Sigmoid colon (tissue), 7 donors: ENCODE data around the gene NACAD. TPM values are rescaled to one million over a fixed set of nuclear protein-coding genes. Genes with fewer than 3 reads are reported as not detected.

Source experiments
- DNase-seq: peaks from one replicate; pipeline ENCODE4 v3.0.0-alpha.2; 2019
- H3K27ac ChIP-seq, 4 donors: fragments of 200-600 bp; sonication (generic); one replicate each; pipeline ENCODE4 v1.5.1; 2016 to 2019; ENCODE audit warnings: mild to moderate bottlenecking in 1 of 4
- H3K27me3 ChIP-seq, 3 donors: fragments of 200-600 bp; sonication (generic); one replicate each; pipeline ENCODE4 v1.5.1; 2019; ENCODE audit warnings: mild to moderate bottlenecking in 1 of 3
- H3K36me3 ChIP-seq, 4 donors: fragments of 200-600 bp; sonication (generic); one replicate each; pipeline ENCODE4 v1.5.1; 2016 to 2019
- H3K4me1 ChIP-seq, 4 donors: fragments of 200-600 bp; sonication (generic); one replicate each; pipeline ENCODE4 v1.5.1; 2017 to 2019
- H3K4me3 ChIP-seq, 4 donors: fragments of 200-600 bp; sonication (generic); one replicate each; pipeline ENCODE4 v1.5.1; 2017 to 2019; ENCODE audit warnings: mild to moderate bottlenecking in 2 of 4, moderate library complexity in 1 of 4
- H3K9me3 ChIP-seq, 4 donors: fragments of 200-600 bp in 3 of 4; sonication (generic) in 3 of 4; one replicate each; pipeline versions ENCODE4 v1.5.1 to v1.6.1; 2013 to 2019
- EP300 ChIP-seq, 4 donors: sonication (generic); formaldehyde crosslinking; IDR thresholded peaks; one replicate each; pipeline ENCODE4 v1.6.1; 2017; ENCODE audit warnings: antibody characterized with exemption in 4 of 4
- POLR2A ChIP-seq, 2 donors: fragments of 450-650 bp; IDR thresholded peaks; one replicate each; pipeline ENCODE4 v1.6.1; 2016; ENCODE audit warnings: antibody characterized with exemption in 2 of 2, mild to moderate bottlenecking in 2 of 2, moderate library complexity in 2 of 2
- POLR2AphosphoS5 ChIP-seq, 4 donors: sonication (generic); formaldehyde crosslinking; IDR thresholded peaks; one replicate each; pipeline ENCODE4 v1.6.1; 2017; ENCODE audit warnings: antibody characterized with exemption in 4 of 4
- whole genome bisulfite sequencing, 2 donors: extraction: QIAGEN DNeasy Blood & Tissue Kit; methylation state at CpG; one replicate each; pipeline ENCODE4 v1.1.7; 2013; 5-methylcytosine and 5-hydroxymethylcytosine counted together
- intact Hi-C: fragments of 100-400 bp; cut with DNase I; formaldehyde crosslinking; loops from one replicate; pipeline ENCODE4 v1.15.1; 2023
- polyA plus RNA-seq, 3 donors: library from polyadenylated mRNA; stranded (reverse); fragments of 200-250 nt; gene quantifications; one replicate each; pipeline ENCODE4 v1.2.3, GENCODE V29; 2013
- total RNA-seq, 4 donors: library from RNA; depleted of rRNA; stranded (reverse); fragments of >200 nt; gene quantifications; one replicate each; pipeline ENCODE4 v1.1.0, GENCODE V29; 2016
- TF ChIP-seq, protein P1 (sequence below), 4 experiments: fragments of 450-650 bp in 3 of 4; fragments of 200-600 bp in 1 of 4; IDR thresholded peaks; one replicate each; pipeline ENCODE4 v1.5.1; 2016 to 2019; ENCODE audit warnings: antibody characterized with exemption in 4 of 4, mild to moderate bottlenecking in 3 of 4, moderate library complexity in 2 of 4
- donor health status: healthy with polysubstance abuse.
- donor health status: Bipolar disorder and iron deficiency.
- donor health status: healthy.

Gene NACAD
- total and polyA plus RNA-seq, 7 donors = 0.23 to 8.9 (median 3.2) TPM

DNA sequence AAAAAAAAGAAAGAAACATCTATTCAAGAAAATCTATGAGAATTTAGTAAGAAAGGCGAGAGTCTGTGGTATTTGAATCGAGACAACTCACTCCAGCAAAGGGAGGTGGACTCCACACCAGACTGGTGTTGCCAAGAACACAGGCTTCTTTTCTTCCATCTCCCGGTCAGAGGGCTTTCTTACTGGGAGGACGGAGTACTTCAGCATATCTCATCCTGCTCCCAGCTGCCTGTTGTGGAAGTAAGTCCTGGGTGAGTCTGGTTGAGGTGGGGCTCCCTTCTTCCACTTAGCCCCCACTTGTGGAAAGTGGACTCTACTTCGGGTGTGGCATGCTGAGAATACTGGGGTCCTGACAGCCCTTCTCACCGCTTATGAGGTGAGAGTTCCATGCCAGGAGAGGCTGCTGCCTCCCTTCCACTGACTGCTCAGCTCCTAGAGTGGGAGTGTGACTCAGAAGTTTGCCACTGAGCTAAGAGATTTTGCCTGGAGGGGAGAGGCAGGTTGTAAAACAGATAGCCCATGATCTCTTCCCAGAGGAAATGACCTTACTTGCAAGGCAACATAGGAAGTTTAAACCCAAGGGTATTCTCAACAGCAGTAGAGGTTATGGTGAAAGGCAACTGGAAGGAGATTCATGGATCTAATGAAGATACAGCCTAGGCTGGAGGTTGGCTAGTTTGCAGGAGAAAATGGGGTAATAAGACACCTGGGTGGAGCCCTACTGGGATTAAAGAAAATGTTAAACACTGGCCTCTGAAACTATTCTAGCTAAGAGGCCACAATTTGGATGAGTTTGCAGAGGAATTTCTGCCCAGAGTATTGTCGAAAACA lies 3.5 kb upstream of the NACAD start:
- H3K27ac ChIP-seq = no peak overlapping the region
- DNase-seq = peak; percentile 42
- peaks cover 0 to 19% (median 10%) of the 10 kb centered on the region in 4 donors for H3K4me1 ChIP-seq
- H3K27me3 ChIP-seq = no peaks in the 10 kb centered on the region
- TF ChIP-seq POLR2AphosphoS5 (IDR thresholded peaks at IDR 0.05) = no peak
- TF ChIP-seq POLR2A (IDR thresholded peaks at IDR 0.05) = no peak
- TF ChIP-seq, protein P1, sequence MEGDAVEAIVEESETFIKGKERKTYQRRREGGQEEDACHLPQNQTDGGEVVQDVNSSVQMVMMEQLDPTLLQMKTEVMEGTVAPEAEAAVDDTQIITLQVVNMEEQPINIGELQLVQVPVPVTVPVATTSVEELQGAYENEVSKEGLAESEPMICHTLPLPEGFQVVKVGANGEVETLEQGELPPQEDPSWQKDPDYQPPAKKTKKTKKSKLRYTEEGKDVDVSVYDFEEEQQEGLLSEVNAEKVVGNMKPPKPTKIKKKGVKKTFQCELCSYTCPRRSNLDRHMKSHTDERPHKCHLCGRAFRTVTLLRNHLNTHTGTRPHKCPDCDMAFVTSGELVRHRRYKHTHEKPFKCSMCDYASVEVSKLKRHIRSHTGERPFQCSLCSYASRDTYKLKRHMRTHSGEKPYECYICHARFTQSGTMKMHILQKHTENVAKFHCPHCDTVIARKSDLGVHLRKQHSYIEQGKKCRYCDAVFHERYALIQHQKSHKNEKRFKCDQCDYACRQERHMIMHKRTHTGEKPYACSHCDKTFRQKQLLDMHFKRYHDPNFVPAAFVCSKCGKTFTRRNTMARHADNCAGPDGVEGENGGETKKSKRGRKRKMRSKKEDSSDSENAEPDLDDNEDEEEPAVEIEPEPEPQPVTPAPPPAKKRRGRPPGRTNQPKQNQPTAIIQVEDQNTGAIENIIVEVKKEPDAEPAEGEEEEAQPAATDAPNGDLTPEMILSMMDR (IDR thresholded peaks at IDR 0.05) = no peak
- no peak for TF ChIP-seq EP300 (IDR thresholded peaks at IDR 0.05)
- 66 to 67% methylated on average over 7 of the region's 7 CpGs for WGBS, 2 donors
- H3K4me3 ChIP-seq = no peak overlapping the region
- no peaks in the 10 kb centered on the region for H3K9me3 ChIP-seq
- intact Hi-C loops = no loop called here
- no peaks in the 10 kb centered on the region for H3K36me3 ChIP-seq

DNA sequence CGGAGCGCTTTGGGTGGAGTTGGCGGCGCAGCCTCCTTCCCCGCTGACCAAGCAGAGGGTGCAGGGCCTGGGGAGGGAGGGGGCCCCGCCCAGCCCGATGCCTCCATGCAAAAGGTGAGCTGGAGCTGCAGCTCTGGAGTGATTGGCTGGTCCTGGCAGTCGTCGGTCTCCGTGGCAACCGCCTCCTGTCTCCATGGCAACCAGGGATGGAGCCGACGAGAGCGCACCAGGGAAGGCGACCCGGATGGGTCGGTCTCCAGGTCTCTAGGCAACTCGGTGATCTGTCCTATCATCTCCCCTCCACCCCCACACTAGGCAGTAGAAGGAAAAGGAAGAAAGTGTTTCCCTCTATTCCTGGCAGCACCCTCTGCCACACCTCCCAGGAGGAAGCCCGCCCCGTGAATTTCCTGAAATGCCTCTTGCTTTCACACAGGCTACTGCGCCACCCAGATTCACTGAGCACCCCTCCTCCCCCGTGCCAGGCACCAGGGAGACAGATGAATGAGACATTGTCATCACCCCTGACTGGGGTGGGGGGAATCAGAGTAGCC lies 647 bp upstream of the NACAD start:
- TF ChIP-seq, protein P1 (IDR thresholded peaks at IDR 0.05) = no peak
- TF ChIP-seq POLR2AphosphoS5 (IDR thresholded peaks at IDR 0.05) (no peak), EP300 (IDR thresholded peaks at IDR 0.05) (no peak), POLR2A (IDR thresholded peaks at IDR 0.05) (no peak)
- Histone ChIP-seq H3K9me3 (no peaks in the 10 kb centered on the region), H3K27me3 (no peaks in the 10 kb centered on the region), H3K27ac (peak overlapping the region; percentile 76 to 82 (median 78)), H3K4me3 (peak overlapping the region; percentile 51 to 79 (median 60)), H3K4me1 (peaks cover 0 to 19% (median 10%) of the 10 kb centered on the region in 4 donors), H3K36me3 (no peaks in the 10 kb centered on the region)
- WGBS, 2 donors = 6 to 8% methylated on average over 22 of the region's 22 CpGs
- intact Hi-C loops = loop anchor here (5.0 kb wide), 1 partner anchor 87 kb away; the partner anchor contains the start of gene CCM2
- peak; percentile 82 for DNase-seq

DNA sequence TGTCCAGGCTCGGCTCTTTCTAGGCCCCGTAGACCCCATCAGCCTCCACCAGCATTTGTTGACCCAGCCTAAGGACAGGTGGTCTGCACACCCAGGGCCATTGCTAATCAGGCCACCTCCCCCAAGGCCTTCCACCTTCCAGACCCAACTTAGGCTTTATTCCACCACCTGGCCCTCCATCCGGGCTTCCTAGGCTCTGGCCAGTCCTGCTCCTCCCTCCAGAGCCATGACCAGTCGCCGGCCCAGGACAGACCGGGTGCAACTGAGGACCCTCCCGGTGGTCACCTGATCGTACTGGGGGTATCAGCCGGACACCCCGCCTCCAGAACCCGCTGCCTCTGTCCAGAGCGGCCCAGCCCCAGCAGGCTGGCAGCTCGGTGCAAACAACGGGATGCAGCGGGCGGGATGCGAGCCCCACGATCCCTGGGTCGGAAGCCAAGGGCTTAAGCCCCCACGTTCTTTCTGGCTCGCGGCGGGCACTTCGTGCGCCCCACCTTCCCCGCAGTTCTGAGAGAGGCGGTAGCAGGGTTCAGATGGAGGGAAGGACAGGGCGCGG lies 545 bp downstream of the NACAD start:
- TF ChIP-seq EP300 (IDR thresholded peaks at IDR 0.05) = no peak
- TF ChIP-seq, protein P1 (IDR thresholded peaks at IDR 0.05) = no peak
- no peak for TF ChIP-seq POLR2A (IDR thresholded peaks at IDR 0.05)
- no peak for TF ChIP-seq POLR2AphosphoS5 (IDR thresholded peaks at IDR 0.05)
- Histone ChIP-seq H3K4me1 (peaks cover 0 to 19% (median 10%) of the 10 kb centered on the region in 4 donors), H3K27me3 (no peaks in the 10 kb centered on the region), H3K36me3 (no peaks in the 10 kb centered on the region), H3K9me3 (no peaks in the 10 kb centered on the region), H3K4me3 (peak overlapping the region; percentile 51 to 79 (median 60)), H3K27ac (peak overlapping the region; percentile 76 to 82 (median 78))
- WGBS, 2 donors = 44 to 49% methylated on average over 29 of the region's 29 CpGs
- intact Hi-C loops = loop anchor here (5.0 kb wide), 1 partner anchor 86 kb away; the partner anchor contains the start of gene CCM2
- DNase-seq = peak; percentile 65

DNA sequence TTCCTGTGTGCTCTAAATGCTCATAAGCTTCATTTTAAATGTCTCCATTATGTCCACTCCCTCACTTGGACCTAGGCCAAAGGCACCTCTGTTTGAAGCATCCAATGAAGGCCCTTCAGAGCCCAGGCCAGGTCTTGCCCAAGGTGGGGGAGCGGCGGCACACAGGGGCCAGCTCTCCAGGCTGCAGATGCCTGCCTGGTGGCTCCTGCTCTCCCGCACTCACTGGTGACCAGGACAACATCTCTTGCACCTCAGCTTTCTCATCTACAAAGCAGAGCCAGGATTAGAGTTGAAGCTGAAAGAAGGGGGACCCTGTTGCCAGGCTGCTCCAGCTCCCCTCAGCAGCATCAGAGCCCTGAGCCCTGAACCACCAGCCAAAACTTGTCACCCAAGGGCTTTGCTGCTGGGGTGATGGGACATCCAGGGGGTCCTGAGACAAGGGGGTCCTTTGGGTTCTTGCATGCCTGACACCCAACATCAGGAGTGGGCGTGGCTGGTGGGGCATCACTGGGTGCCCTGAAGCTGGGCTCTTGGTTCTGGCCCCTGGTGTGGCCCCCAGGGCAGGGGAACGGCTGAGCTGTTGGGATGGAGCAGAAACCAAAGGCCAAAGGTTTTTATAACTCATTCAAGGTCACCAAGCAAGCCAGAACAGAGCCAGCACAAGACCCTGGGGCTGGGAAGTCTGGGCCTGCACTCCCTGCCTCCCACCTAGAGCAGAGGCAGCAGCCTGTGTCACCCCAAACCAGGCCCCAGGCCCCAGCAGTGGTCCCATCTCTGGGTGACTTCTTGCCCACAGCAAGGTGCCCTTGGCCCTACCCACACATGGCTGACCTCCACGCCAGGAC lies 1.2 kb downstream of the NACAD start:
- 83 to 89% methylated on average over 6 of the region's 6 CpGs for WGBS, 2 donors
- intact Hi-C loops = loop anchor here (5.0 kb wide), 1 partner anchor 85 kb away; the partner anchor contains the start of gene CCM2
- H3K4me3 ChIP-seq = peak overlapping the region in 1 of 4 donors; percentile 79

More for the DNA sequence above, 1.2 kb downstream of the NACAD start:
- Histone ChIP-seq H3K9me3 (no peaks in the 10 kb centered on the region), H3K36me3 (no peaks in the 10 kb centered on the region), H3K4me1 (peaks cover 0 to 19% (median 10%) of the 10 kb centered on the region in 4 donors), H3K27ac (peak overlapping the region; percentile 76 to 82 (median 78)), H3K27me3 (no peaks in the 10 kb centered on the region)
- DNase-seq = no peak
- TF ChIP-seq, protein P1 (IDR thresholded peaks at IDR 0.05) = no peak
- TF ChIP-seq POLR2AphosphoS5 (IDR thresholded peaks at IDR 0.05) = no peak
- TF ChIP-seq EP300 (IDR thresholded peaks at IDR 0.05) = no peak
- TF ChIP-seq POLR2A (IDR thresholded peaks at IDR 0.05) = no peak
